Measurements from ENCODE around the gene SLC9B1.

DNA sequence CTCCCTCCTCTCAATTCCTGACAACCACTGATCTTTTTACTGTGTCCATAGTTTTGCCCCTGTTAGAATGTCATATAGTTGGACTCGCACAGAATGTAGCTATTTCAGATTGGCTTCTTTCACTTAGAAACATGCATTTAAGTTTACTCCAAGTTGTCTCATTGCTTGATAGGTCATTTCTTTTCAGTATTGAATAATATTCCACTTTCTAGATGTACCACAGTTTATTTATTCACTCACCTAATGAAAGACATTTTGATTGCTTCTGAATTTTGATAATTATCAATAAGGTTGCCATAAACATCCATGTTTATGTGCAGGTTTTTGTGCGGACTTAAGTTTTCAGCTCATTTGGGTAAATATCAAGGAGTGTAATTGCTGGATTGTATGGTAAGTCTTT lies 38.5 kb downstream of the SLC9B1 start:
- TF ChIP-seq POLR2A (IDR thresholded peaks at IDR 0.05), result no peak
- TF ChIP-seq CTCF (IDR thresholded peaks at IDR 0.05), result no peak
